SKM-1 treated with dmso at 0.1 percent for 144 hours (cell line): ENCODE results near the gene SRPK1.

Experiments used
- DNase-seq: peaks from one replicate; lab custom pipeline; 2025; ENCODE audit not compliant: unreplicated experiment; lab: John Stamatoyannopoulos, UW

Gene SRPK1

DNA sequence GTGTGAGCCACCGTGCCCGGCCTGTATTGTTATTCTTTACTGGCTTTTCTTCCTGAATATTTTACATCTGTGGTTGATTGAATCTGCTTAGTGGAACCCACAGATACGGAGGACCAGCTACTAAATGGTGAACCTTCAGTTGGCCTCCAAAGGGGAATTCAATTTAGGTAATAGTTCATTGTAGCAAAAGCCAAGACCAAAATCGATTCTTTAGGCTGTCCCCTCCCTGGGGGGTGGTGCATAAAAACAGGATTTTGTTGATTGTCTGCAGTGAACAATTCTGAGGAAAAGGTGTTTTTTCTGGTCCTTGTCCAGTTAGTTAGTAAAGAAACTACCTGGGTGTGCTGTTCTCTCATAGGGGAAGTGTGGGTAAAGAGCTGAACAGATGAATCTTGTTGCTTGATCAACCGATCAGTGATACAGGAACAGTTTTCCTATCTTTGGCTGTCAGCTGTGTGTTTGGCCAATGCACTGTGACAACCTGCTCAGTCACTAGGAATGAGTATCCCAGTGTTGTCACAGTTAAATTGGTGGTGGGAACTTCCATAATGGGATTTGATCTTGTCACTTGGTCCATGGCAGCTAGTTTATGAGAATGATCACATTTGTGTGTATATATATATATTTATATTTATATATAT, 96.2 kb downstream of the SRPK1 start:
- DNase-seq: no peak

DNA sequence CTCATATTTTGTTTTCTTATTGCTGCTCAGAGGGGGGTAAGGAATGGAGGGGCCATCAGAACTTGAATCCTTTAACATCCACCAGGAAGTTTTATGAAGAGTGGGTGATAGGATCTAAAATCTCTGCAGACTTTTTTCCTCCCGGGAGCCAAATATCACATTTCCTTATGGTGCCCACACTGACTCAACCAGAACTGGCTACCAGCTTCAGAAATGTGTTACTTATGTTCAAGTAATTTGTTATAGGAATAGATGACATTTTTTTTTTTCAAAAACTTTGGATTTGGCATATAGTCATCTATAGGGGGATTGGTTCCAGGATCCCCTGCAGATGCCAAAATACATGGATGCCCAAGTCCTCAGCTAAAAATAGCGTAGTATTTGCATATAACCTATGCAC, 97.3 kb downstream of the SRPK1 start:
- DNase-seq: no peak

DNA sequence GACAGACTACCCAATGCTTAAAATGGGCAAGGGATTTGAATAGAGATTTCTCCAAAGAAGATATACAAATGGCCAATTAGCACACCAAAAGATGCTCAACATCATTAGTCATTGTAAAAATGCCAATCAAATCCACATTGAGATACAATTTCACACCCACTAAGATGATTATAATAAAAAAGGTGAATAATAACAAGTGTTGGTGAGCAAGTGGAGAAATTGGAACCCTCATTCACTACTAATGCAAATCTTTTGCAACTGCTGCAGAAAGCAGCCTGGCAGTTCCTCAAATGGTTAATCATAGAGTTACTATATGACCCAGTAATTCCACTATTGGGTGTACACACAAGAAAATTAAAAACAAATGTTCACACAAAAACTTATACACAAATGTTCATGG, 103.4 kb downstream of the SRPK1 start:
- DNase-seq: no peak

DNA sequence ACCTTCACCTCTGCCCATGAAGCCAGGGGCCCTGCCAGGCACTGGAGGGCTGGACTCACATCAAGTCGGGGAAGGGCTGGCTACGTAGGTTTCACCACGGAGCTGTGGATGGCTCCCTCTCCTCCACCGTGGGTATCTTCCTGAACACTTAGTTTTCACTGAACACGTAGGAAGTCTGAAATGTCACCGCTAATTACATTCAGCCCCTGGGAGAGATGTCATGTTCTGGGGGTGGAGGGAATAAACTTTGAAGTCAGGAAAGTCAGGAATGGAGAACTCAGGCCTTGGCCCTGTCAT, 109.3 kb downstream of the SRPK1 start:
- DNase-seq: no peak

DNA sequence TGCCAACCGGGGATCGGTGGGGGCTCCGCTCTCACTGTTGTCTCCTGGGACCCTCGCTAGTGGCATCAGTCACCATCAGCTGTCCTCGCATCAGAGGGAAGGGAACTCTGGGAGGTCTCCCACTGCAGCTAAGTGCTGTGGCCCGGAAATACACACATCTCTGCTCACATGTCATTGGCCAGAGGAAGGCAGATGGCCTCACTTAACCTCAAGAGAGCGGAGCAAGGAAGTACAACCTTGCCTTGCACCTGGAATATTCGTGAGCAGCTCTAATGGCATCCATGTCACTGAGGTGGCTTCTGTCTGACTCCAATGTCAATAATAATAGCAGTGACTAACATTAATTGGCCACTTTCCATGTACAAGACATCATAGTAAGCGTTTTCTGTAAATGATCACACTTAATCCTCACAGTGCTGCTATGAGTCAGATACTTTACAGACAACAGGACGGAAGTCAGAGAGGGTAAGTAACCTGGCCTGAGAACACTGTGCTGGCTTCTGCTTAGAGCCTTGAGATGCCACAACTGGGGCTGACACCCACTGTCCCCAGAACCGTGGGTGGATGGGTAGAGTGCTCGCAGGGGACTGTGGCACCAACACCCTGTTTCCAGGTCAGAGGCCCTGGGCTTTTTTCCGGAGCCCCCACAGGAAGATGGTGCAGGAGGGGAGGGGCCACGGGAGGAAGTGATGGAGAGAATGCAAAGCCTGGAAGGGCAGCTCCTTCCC, 109.8 kb downstream of the SRPK1 start:
- DNase-seq: no peak

DNA sequence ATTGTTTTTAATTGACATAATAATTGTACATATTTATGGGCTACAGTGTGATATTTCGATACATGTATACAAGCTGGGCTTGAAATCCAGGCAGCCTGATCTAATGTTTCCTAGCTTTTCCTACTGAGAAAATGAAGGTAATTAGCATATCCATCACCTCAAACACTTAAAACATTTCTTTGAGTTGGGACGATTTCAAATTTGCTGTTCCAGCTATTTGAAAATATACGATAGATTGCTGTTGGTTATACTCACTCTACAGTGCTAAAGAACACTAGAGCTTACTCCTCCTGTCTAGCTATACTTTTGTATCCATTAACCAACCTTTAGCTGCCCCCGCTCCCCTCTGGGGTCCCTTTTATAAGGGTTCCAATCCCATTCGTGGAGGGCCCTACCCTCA, 111.1 kb downstream of the SRPK1 start:
- no peak for DNase-seq

DNA sequence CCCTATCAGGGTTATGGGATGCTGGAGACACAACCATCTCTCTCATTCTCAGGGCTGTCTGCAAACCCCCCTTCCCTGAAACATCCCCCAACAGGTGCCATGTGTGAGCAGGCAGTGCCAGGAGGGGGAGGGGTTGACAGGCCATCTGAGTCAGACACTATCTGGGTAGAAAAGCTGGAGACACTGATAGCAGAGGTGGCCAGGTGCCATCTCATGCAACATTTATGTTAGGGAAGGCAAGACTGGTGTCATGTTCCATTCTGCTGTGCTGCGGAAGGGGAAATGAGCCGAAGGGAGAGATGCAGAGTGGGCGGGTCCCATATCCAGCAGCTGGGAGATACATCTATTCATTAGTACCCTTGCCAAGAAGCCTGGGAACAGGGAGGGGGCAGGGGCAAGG, 112.2 kb downstream of the SRPK1 start:
- DNase-seq: no peak

DNA sequence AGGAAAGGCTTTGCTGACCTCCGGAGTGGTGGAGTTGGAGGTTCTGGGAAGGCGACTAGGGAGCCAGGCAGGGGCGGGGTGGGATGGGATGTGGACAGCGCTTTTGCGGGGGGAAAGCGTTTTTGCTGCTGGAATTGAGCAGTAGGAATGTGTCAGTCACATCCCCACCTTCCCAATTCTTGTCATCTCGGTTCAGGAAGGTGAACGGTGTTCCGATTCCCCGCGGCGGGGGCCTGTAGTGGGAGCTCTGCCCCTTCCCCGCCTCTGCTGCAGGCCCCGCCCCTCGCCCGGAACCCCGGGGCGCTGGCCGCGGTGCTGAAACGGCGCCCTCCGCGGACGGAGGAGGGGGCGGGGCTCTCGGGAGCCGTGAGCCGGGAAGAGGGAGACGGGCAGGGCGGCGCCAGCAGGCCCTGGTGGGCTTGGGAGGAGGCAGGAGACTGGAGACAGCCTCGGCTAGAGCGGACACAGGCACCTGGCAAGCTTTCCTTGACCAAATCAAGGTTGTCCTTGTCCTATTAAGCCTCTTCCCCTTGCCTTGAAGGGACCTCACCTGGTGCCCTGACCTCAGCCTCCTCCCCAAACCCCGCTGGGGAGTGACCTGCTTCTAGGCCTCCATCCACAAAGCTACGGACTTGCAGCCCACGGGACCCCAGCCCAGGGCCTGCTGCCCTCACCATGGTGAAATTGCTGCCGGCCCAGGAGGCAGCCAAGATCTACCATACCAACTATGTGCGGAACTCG, 115.7 kb downstream of the SRPK1 start, which contains the start of gene LHFPL5:
Gene LHFPL5, plus strand, starts transcription at position 357 of the 741 bp plus-strand sequence. Its CDS starts 319 bp downstream, at position 676.
- no peak for DNase-seq

DNA sequence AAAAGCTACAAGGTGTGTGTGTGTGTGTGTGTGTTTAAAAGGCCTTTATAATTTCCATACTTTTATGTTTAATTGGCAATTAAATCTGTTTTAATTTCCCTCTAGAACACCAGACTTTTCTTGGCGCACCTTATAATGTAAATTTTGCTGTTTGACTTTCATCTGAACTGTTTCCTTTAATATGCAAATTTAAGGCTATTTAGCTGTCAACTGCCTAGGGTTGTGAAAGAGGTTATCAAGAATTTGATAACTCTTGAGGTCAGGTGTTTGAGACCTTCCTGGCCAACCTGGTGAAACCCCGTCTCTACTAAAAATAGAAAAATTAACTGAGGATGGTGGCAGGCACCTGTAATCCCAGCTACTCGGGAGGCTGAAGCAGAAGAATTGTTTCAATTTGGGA, 119.8 kb downstream of the SRPK1 start:
- no peak for DNase-seq

DNA sequence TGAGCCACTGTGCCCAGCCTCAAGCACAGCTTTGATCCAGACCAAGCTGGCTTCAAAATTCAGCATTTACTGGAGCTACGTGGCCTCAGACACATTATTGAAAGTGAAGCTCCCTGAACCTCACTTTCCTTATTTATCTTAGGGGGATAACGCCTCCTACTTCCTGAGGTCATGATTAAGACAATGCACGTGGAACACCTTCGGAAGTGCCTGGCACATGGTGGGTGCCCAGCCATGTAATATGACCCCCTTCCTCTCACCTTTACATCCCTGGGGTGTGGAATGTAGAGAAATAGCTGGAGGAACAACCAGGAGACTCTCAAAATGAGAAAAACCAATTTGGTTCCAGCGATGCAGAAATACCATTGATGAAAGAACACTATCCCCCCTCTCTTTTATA, 122.2 kb downstream of the SRPK1 start:
- no peak for DNase-seq

DNA sequence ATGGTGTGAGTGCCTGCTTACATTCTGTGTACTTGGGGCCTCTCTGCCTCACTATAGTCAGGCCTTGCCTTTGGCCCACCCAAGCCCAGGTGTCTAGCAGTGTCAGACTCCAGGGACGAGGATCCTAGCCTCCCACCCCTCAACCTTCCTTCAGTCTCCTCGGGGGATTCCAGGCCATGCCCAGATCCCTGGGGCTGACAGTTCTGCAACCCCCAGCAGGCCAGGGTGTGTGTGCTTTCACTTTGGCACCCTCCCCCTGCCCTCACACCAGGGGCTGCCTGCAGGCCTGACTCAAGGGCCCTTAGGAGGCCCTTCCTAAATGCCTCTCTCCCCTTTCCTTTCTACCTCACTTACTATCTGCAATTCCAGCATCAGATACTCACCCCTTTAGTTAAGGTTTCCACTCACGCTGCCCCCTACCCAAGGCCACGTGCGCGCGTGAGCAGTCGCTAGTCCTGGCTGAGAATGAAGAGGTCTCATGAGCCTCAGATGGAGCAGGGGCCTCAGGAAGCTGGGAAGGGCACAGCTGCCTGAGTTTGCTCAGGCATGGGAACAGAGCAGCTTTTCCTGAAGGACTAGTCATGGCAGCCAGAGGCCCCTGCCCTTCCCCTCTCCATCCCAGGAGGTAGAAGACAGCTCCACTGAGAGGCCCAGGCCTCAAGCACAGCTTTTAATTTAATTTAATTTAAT, 122.9 kb downstream of the SRPK1 start:
- no peak for DNase-seq

DNA sequence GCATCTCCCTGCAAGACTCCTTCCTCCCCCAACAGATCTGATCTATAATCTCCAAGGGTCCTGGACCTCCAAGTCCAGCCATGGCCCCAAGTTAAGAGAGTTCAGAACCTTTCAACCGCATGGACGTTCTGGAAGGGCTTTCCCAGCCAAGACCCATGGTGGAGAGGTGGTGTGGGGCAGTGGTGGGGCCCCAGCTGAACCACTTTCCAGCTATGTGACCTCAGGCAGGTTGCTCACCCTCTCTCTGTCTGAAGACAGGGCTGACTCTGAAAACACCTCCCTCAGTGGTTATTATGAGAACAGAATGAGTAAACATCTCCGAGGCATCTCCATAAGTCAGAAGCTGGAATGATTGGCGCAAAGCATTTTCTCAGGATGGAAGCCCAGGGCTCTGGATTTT, 124.7 kb downstream of the SRPK1 start:
- DNase-seq: no peak

DNA sequence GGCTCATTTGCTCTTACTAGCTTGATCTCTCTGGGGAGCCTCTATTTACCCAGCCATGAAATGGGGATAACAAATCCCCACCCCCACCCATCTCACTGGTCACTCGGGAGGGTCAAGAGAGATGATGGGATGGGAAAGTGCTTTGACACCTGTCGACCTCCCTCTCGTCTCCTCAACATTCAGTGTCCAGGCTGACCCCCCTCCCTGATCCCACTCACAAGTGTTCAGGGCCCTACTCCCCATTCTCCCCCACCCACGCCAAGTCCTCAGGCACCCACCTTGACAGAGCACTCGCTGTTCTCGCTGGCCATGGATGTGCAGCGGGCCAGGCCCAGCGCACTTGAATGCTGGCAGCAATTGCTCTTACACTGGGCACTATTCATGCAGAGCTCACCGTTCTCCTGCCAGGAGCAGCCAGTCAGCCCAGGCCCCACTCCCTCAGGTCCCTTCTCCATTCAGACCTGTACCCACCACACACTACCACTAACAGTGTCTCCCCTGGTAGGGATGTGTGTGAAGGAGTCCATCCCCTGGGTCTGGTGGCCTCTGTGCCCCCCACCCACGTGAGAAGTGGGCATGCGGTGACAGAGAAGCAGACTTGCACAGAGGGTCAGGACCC, 125.3 kb downstream of the SRPK1 start:
- DNase-seq: no peak

DNA sequence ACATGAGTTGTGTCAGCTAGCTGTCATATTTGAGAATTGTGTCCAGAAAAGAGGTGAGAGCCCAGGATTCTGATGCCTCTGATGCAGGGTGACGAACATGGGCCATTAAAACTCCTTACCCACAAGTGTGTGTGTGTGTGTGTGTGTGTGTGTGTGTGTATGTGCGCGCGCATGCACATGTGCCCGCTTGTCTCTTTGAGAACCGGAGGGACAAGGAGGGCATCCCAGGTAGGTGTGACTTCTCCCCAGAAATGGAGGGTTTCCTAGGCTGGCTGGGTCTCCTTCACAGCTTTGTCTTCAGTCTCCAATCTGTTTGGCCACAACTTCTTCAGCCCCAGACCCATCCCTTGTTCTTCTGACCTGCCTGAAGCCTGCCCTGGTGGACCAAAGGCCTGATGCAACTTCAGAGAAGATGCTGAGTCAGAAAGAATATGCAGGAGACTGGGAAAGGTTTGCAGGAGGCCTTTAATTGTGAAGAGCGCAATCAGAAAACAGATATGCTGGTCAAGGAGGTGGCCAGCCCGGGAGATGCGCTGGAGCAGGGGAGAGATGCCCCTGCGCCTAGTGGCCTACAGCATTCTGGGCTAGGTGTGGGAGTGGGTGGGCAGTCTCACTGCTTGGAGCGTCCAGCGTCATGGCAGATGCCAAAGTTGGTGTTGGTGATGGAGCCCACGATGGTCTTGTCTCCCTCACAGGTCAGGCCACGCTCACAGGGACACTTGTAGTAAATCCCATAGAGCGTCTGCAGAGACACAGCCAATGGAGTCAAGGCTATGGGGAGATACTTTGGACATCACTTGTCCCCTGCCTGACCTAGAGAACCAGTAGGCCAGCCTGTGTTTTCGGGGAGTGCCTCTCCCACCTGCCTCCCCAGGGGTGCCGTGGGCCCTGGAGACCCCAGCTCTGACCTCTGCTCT, 126.1 kb downstream of the SRPK1 start:
- no peak for DNase-seq

DNA sequence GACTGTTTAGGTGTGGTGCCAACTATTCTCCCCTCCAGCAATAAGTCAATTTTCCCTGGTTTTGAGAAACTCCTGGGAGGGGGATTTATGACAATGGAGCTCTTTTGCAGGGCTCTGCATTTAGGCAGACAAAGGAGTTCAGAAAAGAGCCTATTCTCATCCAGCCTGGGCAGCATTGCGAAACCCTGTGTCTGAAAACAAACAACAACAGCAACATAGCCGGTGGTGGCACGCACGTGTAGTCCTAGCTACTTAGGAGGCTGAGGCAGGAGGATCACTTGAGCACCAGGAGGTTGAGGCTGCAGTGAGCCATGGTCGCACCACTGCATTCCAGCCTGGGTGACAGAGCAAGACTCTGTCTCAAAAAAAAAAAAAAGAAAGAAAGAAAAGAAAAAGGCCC, 130.2 kb downstream of the SRPK1 start:
- DNase-seq: no peak

DNA sequence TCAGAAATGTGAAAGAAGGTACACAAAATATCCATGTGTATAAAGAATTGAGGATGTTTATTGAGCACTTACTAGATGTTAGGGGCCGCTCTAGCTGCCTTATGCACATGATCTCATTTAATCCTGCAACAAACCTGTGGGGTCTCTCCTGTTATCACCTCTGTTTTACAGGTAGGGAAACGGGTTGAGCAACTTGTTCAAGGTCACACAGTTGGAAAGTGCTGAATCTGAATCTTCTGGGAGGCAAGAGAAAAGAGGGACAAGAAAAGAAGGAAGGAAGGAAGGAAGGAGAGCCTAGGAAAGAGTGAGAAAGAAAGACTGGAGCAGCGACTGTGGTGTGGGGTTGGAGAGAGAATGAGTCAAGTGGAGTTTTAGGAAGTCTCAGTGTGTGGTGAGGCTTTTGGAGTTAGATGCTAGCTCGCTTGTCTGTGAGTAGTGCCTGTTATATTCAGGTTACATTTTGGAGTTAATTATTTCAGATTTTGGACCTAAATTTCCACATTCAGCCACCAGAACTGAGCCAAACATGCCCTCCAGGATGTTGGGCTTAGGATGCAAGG, 132.4 kb downstream of the SRPK1 start:
- no peak for DNase-seq

DNA sequence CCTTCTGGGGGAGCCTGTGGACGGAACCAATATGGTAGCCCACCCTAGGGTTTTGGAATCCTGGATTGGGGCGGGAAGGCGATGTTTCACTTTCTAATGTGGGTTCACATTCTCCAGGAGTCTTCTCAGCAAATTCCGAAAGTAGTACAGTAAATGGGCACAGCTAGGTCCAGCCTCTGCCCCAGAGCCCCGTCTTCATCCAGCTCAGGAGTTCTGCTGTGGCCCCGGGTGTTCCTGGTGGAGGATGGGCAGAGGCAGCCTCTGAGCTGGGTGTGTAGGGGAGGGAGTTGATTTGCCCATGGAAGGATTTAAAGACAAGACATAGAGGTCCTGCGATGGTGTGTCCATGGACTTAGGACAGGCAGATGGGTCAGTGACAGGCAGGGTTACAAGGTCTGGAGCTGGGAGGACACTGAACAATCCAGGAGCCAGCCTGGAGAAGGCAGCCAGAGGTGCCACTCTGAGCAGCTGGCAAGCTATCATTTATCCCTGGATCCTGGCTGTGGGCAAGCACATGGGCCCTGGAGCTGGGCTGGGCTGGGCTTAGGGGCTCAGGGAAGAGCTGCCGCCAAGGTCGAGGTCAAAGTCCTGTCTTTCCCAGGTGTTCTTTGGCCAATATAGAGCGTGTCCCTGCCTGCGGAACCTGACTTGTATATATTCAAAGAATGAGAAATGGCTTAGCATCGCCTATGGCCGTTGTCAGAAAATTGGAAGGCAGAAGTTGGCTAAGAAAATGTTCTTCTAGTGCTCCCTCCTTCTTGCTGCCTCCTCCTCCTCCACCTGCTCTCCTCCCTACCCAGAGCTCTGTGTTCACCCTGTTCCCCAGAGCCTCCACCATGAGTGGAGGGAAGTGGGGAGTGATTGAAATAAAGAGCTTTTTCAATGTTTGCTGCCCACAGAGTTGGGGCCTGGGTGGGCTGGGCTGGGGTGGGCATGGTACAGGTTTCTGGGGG, 133.4 kb downstream of the SRPK1 start:
- DNase-seq: no peak

DNA sequence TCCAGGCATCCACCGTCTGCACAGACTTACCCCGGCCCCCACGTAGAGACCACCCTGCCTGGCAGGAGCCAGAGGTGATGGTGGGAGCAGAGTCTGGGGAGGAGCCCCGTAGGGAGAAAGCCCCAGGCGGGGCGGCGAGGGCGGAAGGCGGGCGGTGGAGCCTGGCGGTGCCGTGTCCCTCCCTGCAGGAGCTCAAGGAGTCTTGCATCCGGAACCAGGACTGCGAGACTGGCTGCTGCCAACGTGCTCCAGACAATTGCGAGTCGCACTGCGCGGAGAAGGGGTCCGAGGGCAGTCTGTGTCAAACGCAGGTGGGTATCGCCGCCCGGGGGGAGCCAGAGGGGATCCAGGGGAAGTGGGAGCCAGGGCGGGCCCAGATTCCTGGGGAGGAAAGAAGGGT, 134.1 kb downstream of the SRPK1 start:
- no peak for DNase-seq

DNA sequence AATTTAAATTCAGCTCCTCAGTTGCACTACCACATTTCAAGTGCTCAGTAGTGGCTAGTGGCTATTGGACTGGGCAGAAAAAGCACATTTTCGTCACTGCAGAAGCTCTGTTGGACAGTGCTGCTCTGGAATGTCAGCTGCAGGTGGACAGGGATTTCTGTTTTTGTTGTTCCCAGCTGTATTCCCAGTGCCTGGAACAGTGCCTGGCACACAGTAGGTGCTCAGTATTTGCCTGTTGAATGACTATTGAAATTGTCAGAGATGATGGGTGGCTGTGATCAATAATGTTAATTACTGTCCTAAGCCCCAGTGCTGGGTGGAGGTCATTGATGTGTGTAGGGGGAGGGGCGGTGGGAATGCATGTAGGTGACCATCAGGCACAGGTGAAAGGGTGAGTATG, 134.6 kb downstream of the SRPK1 start:
- no peak for DNase-seq
